OCI-LY3 (cell line): ENCODE data around the gene JPH4.

ENCODE experiments used
- CTCF ChIP-seq: fragments of 200-600, 300-600 bp; sonication (generic); IDR thresholded peaks from 2 replicates; pipeline ENCODE4 v1.5.1; 2014; ENCODE audit warnings: antibody characterized with exemption, low read length, low read depth
- EZH2phosphoT487 ChIP-seq: fragments of 200-600 bp; shearing (Covaris generic); IDR thresholded peaks from 2 replicates; pipeline ENCODE4 v1.6.1; 2018; ENCODE audit warnings: antibody characterized with exemption, mixed run types, low read depth

GRCh38 chr14:23557521-23557920, 21.1 kb downstream of the JPH4 start:
- TF ChIP-seq CTCF (no peak), EZH2phosphoT487 (no peak)
